ENCODE measurements around the gene PCDH19.

DNA sequence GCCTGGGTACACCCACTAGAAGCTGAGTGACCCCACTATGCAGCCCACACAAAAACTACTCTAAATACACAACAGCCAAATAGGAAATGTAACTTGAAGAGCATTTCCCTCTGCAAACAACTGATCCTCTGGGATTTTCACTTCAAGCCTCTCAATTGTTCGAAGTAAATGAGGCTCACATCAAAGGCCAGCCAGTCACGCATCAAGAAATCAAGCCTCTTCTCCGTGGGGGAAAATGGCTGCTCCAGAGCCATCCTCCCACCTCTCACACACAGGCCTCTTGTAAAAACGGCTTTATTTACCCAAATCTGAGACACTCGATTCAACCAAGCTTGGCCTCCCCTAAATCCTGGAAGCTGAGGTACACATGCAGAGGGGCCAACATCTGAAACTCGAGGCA, 14.3 kb downstream of the PCDH19 start:
- no peak for TF ChIP-seq EZH2 (IDR thresholded peaks at IDR 0.05; ENCODE audit: insufficient read depth, poor library complexity, severe bottlenecking)
- no peak for TF ChIP-seq EZH2phosphoT487 (IDR thresholded peaks at IDR 0.05; ENCODE audit: insufficient read depth, low read depth)
